Measurements from ENCODE around the gene LGMN. TPM values are rescaled to one million over a fixed set of nuclear protein-coding genes. Genes with fewer than 3 reads are reported as not detected.
A peak's percentile ranks its signal among the peaks of the same experiment; 100 is the strongest.

Gene LGMN
- total RNA-seq, 2 donors from 2014 or later = 70.8 to 125 TPM

GRCh38 chr14:92709340-92710000, 39.0 kb downstream of the LGMN start:
- intact Hi-C loops (cut with DNase I, micrococcal nuclease) = no loop called here
- DNase-seq = no peak
- no peak for ATAC-seq

- no peak for DNase-seq
- intact Hi-C loops (cut with DNase I, micrococcal nuclease) = no loop called here
- ATAC-seq = no peak
These were observed 42.0 kb downstream of the LGMN start for GRCh38 chr14:92706386-92706785.

- intact Hi-C loops (cut with DNase I, micrococcal nuclease) = no loop called here
- ATAC-seq (no peak), DNase-seq (no peak)
These were observed 43.6 kb downstream of the LGMN start for GRCh38 chr14:92704821-92705220.

GRCh38 chr14:92704036-92704804, 44.2 kb downstream of the LGMN start:
- DNase-seq = no peak
- ATAC-seq = peak; percentile 40
- intact Hi-C loops (cut with DNase I, micrococcal nuclease) = no loop called here

GRCh38 chr14:92703516-92703915, 44.9 kb downstream of the LGMN start:
- DNase-seq (no peak), ATAC-seq (no peak)
- intact Hi-C loops (cut with DNase I, micrococcal nuclease) = no loop called here

GRCh38 chr14:92702441-92702918, 45.9 kb downstream of the LGMN start:
- peak; percentile 32 for ATAC-seq
- intact Hi-C loops (cut with DNase I, micrococcal nuclease) = no loop called here
- DNase-seq = no peak

GRCh38 chr14:92701826-92702225, 46.6 kb downstream of the LGMN start:
- ATAC-seq (no peak), DNase-seq (no peak)
- intact Hi-C loops (cut with DNase I, micrococcal nuclease) = no loop called here

- no peak for ATAC-seq
- DNase-seq = no peak
- intact Hi-C loops (cut with DNase I, micrococcal nuclease) = no loop called here
These were observed 50.0 kb downstream of the LGMN start for GRCh38 chr14:92698393-92698792.

GRCh38 chr14:92696366-92696765, 52.1 kb downstream of the LGMN start:
- DNase-seq = no peak
- intact Hi-C loops (cut with DNase I, micrococcal nuclease) = no loop called here

GRCh38 chr14:92695562-92695961, 52.9 kb downstream of the LGMN start:
- no peak for DNase-seq
- intact Hi-C loops (cut with DNase I, micrococcal nuclease) = no loop called here
- no peak for ATAC-seq

More at GRCh38 chr14:92696366-92696765, 52.1 kb downstream of the LGMN start:
- ATAC-seq = no peak

- ATAC-seq (no peak), DNase-seq (no peak)
- intact Hi-C loops (cut with DNase I, micrococcal nuclease) = no loop called here
These were observed 53.6 kb downstream of the LGMN start for GRCh38 chr14:92694807-92695206.

- intact Hi-C loops (cut with DNase I, micrococcal nuclease) = no loop called here
- DNase-seq (no peak), ATAC-seq (no peak)
These were observed 54.2 kb downstream of the LGMN start for GRCh38 chr14:92693998-92694795.

GRCh38 chr14:92692822-92693226, 55.6 kb downstream of the LGMN start:
- intact Hi-C loops (cut with DNase I, micrococcal nuclease) = no loop called here
- ATAC-seq = peak; percentile 52
- DNase-seq = peak; percentile 68 to 81

- intact Hi-C loops (cut with DNase I, micrococcal nuclease) = no loop called here
- ATAC-seq = peak; percentile 39
- DNase-seq = peak in 1 of 2 donors; percentile 52
These were observed 58.0 kb downstream of the LGMN start for GRCh38 chr14:92690171-92691011.

GRCh38 chr14:92688434-92689375, 59.7 kb downstream of the LGMN start:
- intact Hi-C loops (cut with DNase I, micrococcal nuclease) = no loop called here
- peak; percentile 56 for ATAC-seq
- peak; percentile 42 to 67 for DNase-seq

GRCh38 chr14:92687681-92688433, 60.6 kb downstream of the LGMN start:
- ATAC-seq = peak; percentile 31
- intact Hi-C loops (cut with DNase I, micrococcal nuclease) = no loop called here
- peak in 1 of 2 donors; percentile 36 for DNase-seq

- intact Hi-C loops (cut with DNase I, micrococcal nuclease) = no loop called here
- ATAC-seq = peak; percentile 73
- peak; percentile 63 to 81 for DNase-seq
These were observed 61.5 kb downstream of the LGMN start for GRCh38 chr14:92686900-92687427.
